Cardiac muscle cell (in vitro differentiated cells and primary cell): Measurements from ENCODE around the gene NACAD. TPM values are rescaled to one million over a fixed set of nuclear protein-coding genes. Genes with fewer than 3 reads are reported as not detected.

Experiments used
- DNase-seq, 2 donors: peaks; one replicate each; pipeline versions ENCODE4 v3.0.0 to v3.0.0-alpha.2; 2010 to 2017; ENCODE audit warnings: low read depth in 1 of 2, low spot score in 1 of 2
- H3K27ac ChIP-seq: fragments of 200-600 bp; sonication (generic); 2 replicates; pipeline ENCODE4 v1.5.1; 2016
- H3K27me3 ChIP-seq: fragments of 200-600 bp; sonication (generic); 2 replicates; pipeline ENCODE4 v1.6.0; 2016; ENCODE audit warnings: control low read depth
- H3K36me3 ChIP-seq: fragments of 200-600 bp; sonication (generic); 2 replicates; pipeline ENCODE4 v1.5.1; 2016; ENCODE audit warnings: control low read depth
- H3K4me1 ChIP-seq: fragments of 200-600 bp; sonication (generic); 2 replicates; pipeline ENCODE4 v1.8.1; 2017; ENCODE audit warnings: low read depth, mild to moderate bottlenecking, mixed run types
- H3K4me3 ChIP-seq: fragments of 200-600 bp; sonication (generic); 2 replicates; pipeline ENCODE4 v1.5.1; 2016; ENCODE audit warnings: mild to moderate bottlenecking
- H3K9me3 ChIP-seq: fragments of 200-600 bp; sonication (generic); 2 replicates; pipeline ENCODE4 v1.5.1; 2017; ENCODE audit warnings: low read depth, mild to moderate bottlenecking, control low read depth
- CTCF ChIP-seq: IDR thresholded peaks from 2 replicates; pipeline ENCODE4 v1.5.1; 2012; ENCODE audit warnings: low read depth, mild to moderate bottlenecking, low read length
- polyA plus RNA-seq: library from polyadenylated mRNA; unstranded; fragments of >200 nt; fragmentation: Nextera tagmentation; extraction: Ambion mirVana; gene quantifications from 2 replicates; pipeline ENCODE4 v1.2.1, GENCODE V29; 2016
- total RNA-seq: library from RNA; depleted of rRNA; stranded (reverse); fragments of >200 nt; gene quantifications from 2 replicates; pipeline ENCODE4 v1.2.3, GENCODE V29; 2016

Gene NACAD
- total and polyA plus RNA-seq, 2 experiments from 2014 or later: 1.3 to 2.1 TPM

- H3K27ac ChIP-seq: peak overlapping the region; percentile 97
- DNase-seq: peak in 1 of 2 donors; percentile 33
These were observed 23.9 kb upstream of the NACAD start for GRCh38 chr7:45112648-45113047.

GRCh38 chr7:45111298-45112223 is 22.8 kb upstream of the NACAD start, which contains the start of gene TBRG4:
TSS of gene TBRG4 (minus strand) at chr7:45111697. CDS start at chr7:45109237, 2,460 bp downstream.
- DNase-seq: peak; percentile 97
- Histone ChIP-seq H3K9me3 (no peaks in the 10 kb centered on the region), H3K4me3 (peak within 1 kb of the TSS; percentile 78), H3K36me3 (peaks cover 19% of the 10 kb centered on the region), H3K27me3 (peaks cover 28% of the 10 kb centered on the region), H3K4me1 (no peaks in the 10 kb centered on the region), H3K27ac (peak within 1 kb of the TSS; percentile 97)
- peak; percentile 43 for TF ChIP-seq CTCF

More at GRCh38 chr7:45112648-45113047, 23.9 kb upstream of the NACAD start:
- Histone ChIP-seq H3K4me3 (no peak overlapping the region), H3K27me3 (peaks cover 39% of the 10 kb centered on the region), H3K36me3 (peaks cover 14% of the 10 kb centered on the region), H3K9me3 (no peaks in the 10 kb centered on the region), H3K4me1 (no peaks in the 10 kb centered on the region)
- TF ChIP-seq CTCF: no peak

- Histone ChIP-seq H3K4me3 (no peak overlapping the region), H3K36me3 (peaks cover 43% of the 10 kb centered on the region), H3K4me1 (no peaks in the 10 kb centered on the region), H3K27ac (no peak overlapping the region), H3K9me3 (no peaks in the 10 kb centered on the region), H3K27me3 (peaks cover under 1% of the 10 kb centered on the region)
- no peak for TF ChIP-seq CTCF
- DNase-seq: no peak
These were observed 20.1 kb upstream of the NACAD start for GRCh38 chr7:45108863-45109262.

- DNase-seq: no peak
- Histone ChIP-seq H3K4me1 (no peaks in the 10 kb centered on the region), H3K4me3 (no peak overlapping the region), H3K9me3 (no peaks in the 10 kb centered on the region), H3K36me3 (peaks cover 56% of the 10 kb centered on the region), H3K27ac (no peak overlapping the region), H3K27me3 (no peaks in the 10 kb centered on the region)
- TF ChIP-seq CTCF: no peak
These were observed 18.6 kb upstream of the NACAD start for GRCh38 chr7:45107356-45107755.

- Histone ChIP-seq H3K4me3 (no peak overlapping the region), H3K9me3 (no peaks in the 10 kb centered on the region), H3K4me1 (no peaks in the 10 kb centered on the region), H3K36me3 (peaks cover 62% of the 10 kb centered on the region), H3K27ac (no peak overlapping the region), H3K27me3 (no peaks in the 10 kb centered on the region)
- no peak for TF ChIP-seq CTCF
- no peak for DNase-seq
These were observed 18.1 kb upstream of the NACAD start for GRCh38 chr7:45106820-45107219.
